HG03135 (cell line): ENCODE measurements around the gene GPR153.

Experiments used
- ATAC-seq: cut with Tn5 transposase; IDR thresholded peaks from one replicate; pipeline ENCODE4 v1.9.1; 2021; ENCODE audit warnings: mild to moderate bottlenecking, moderate library complexity; ENCODE audit not compliant: unreplicated experiment

Gene GPR153

GRCh38 chr1:6207075-6207885 lies 53.6 kb downstream of the GPR153 start:
- ATAC-seq: no peak

- ATAC-seq: no peak
Measured at GRCh38 chr1:6206520-6206855, 54.4 kb downstream of the GPR153 start.

- ATAC-seq: no peak
Measured at GRCh38 chr1:6205849-6206519, 54.9 kb downstream of the GPR153 start, which contains the start of gene RNF207. RNF207 (plus strand) TSS chr1:6206119; CDS start chr1:6206536, 417 bp downstream.

GRCh38 chr1:6202256-6202655 lies 58.6 kb downstream of the GPR153 start:
- ATAC-seq: no peak

- ATAC-seq: no peak
Measured at GRCh38 chr1:6200188-6200809, 60.6 kb downstream of the GPR153 start.

GRCh38 chr1:6199298-6200187 lies 61.4 kb downstream of the GPR153 start, which contains the start of gene RPL22:
RPL22 (minus strand) TSS chr1:6199595; CDS start chr1:6199573, 22 bp downstream.
- peak; percentile 93 for ATAC-seq

- peak; percentile 38 for ATAC-seq
Measured at GRCh38 chr1:6198646-6199297, 62.1 kb downstream of the GPR153 start.

- no peak for ATAC-seq
Measured at GRCh38 chr1:6197746-6198427, 63.0 kb downstream of the GPR153 start.
